GM21515 (cell line): ENCODE measurements around the gene TCF20.

Experiments
- ATAC-seq: cut with Tn5 transposase; IDR thresholded peaks from one replicate; pipeline ENCODE4 v1.9.1; 2021; ENCODE audit not compliant: unreplicated experiment

Gene TCF20

GRCh38 chr22:42270510-42271190 is at the start of gene TCF20:
TSS of gene TCF20 (minus strand) at chr22:42270653. CDS start at chr22:42215305, 55,348 bp downstream.
- ATAC-seq, result peak; percentile 47

- ATAC-seq, result no peak
These were observed 48.9 kb upstream of the TCF20 start for GRCh38 chr22:42319386-42319785.

- no peak for ATAC-seq
These were observed 48.5 kb upstream of the TCF20 start for GRCh38 chr22:42318967-42319366.

GRCh38 chr22:42317691-42318547 is 47.5 kb upstream of the TCF20 start:
- ATAC-seq, result no peak

GRCh38 chr22:42317008-42317407 is 46.6 kb upstream of the TCF20 start:
- no peak for ATAC-seq

- ATAC-seq, result no peak
These were observed 44.9 kb upstream of the TCF20 start for GRCh38 chr22:42315392-42315756.

GRCh38 chr22:42314709-42315391 is 44.4 kb upstream of the TCF20 start:
- ATAC-seq, result no peak

GRCh38 chr22:42313804-42314581 is 43.5 kb upstream of the TCF20 start:
- no peak for ATAC-seq

GRCh38 chr22:42313204-42313603 is 42.8 kb upstream of the TCF20 start:
- no peak for ATAC-seq

- ATAC-seq, result no peak
These were observed 40.0 kb upstream of the TCF20 start for GRCh38 chr22:42310291-42311015.

GRCh38 chr22:42309865-42310264 is 39.4 kb upstream of the TCF20 start:
- ATAC-seq, result no peak

GRCh38 chr22:42308892-42309468 is 38.5 kb upstream of the TCF20 start:
- ATAC-seq, result no peak

GRCh38 chr22:42307806-42308563 is 37.5 kb upstream of the TCF20 start:
- ATAC-seq, result no peak

GRCh38 chr22:42306010-42306409 is 35.6 kb upstream of the TCF20 start:
- ATAC-seq, result no peak

GRCh38 chr22:42304324-42304790 is 33.9 kb upstream of the TCF20 start:
- no peak for ATAC-seq

GRCh38 chr22:42303396-42304323 is 33.2 kb upstream of the TCF20 start:
- ATAC-seq, result no peak

GRCh38 chr22:42301742-42302102 is 31.3 kb upstream of the TCF20 start:
- ATAC-seq, result no peak

GRCh38 chr22:42301077-42301741 is 30.8 kb upstream of the TCF20 start:
- ATAC-seq, result no peak
